ENCODE data around the gene MTCL3.

DNA sequence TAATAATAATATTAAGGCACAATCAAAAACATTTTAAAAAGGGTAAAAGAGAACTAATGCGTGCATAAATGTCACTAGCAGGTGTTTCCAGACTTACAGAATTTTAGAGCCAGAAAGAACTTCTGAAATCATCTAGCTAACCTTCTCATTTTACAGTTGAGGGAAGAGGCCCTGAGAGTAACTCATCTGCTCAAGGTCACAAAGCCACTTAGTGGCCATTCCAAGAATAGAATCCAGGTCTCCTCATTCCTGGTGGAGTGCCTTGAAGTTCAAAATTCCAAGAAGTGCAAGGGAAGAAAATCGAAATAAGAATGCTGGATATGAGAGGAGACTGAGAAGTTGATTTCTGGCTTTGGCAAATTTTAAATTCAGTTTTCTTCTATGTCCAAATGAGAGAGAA is 56.8 kb downstream of the MTCL3 start:
- TF ChIP-seq POLR2AphosphoS5 (IDR thresholded peaks at IDR 0.05) (no peak), MXI1 (conservative IDR thresholded peaks at IDR 0.05; ENCODE audit: poor library complexity, severe bottlenecking) (no peak), EZH2 (IDR thresholded peaks at IDR 0.05; ENCODE audit: borderline replicate concordance, insufficient read depth, low read length, poor library complexity, severe bottlenecking) (no peak)
- TF ChIP-seq, protein P1, sequence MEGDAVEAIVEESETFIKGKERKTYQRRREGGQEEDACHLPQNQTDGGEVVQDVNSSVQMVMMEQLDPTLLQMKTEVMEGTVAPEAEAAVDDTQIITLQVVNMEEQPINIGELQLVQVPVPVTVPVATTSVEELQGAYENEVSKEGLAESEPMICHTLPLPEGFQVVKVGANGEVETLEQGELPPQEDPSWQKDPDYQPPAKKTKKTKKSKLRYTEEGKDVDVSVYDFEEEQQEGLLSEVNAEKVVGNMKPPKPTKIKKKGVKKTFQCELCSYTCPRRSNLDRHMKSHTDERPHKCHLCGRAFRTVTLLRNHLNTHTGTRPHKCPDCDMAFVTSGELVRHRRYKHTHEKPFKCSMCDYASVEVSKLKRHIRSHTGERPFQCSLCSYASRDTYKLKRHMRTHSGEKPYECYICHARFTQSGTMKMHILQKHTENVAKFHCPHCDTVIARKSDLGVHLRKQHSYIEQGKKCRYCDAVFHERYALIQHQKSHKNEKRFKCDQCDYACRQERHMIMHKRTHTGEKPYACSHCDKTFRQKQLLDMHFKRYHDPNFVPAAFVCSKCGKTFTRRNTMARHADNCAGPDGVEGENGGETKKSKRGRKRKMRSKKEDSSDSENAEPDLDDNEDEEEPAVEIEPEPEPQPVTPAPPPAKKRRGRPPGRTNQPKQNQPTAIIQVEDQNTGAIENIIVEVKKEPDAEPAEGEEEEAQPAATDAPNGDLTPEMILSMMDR (IDR thresholded peaks at IDR 0.05; ENCODE audit: poor library complexity, severe bottlenecking), result no peak
